Panc1 (cell line): ENCODE measurements around the gene NELFCD. TPM values are rescaled to one million over a fixed set of nuclear protein-coding genes. Genes with fewer than 3 reads are reported as not detected.

ENCODE experiments used
- ATAC-seq: fragments of 200-7000 bp; cut with Tn5 transposase; 2 replicates; pipeline ENCODE4 v1.9.1; 2020; ENCODE audit warnings: mild to moderate bottlenecking, moderate library complexity
- BruUV-seq: library from RNA; stranded (reverse); fragments of 400-500 nt; replicated peaks from 2 replicates; lab custom pipeline; 2021; lab: Mats Ljungman, UMichigan
- CTCF ChIA-PET: fragments of 300-600 bp; sonication (Branson Sonifier 250); formaldehyde crosslinking; loops from one replicate; lab custom pipeline; 2022; ENCODE audit warnings: antibody characterized with exemption; lab: Charles Lee
- POLR2A ChIA-PET: fragments of 300-600 bp; sonication (Branson Sonifier 250); formaldehyde crosslinking; loops from one replicate; lab custom pipeline; 2022; ENCODE audit warnings: antibody characterized with exemption; lab: Charles Lee
- DNase-seq: peaks from one replicate; pipeline ENCODE4 v3.0.0-alpha.2; 2010; ENCODE audit warnings: low read depth, low spot score
- H3K27ac ChIP-seq: 2 replicates; pipeline ENCODE4 v1.5.1; 2011; ENCODE audit warnings: mild to moderate bottlenecking, low read length, inconsistent platforms
- H3K27me3 ChIP-seq: fragments of 200-500 bp; sonication (Bioruptor generic); 2 replicates; pipeline ENCODE4 v1.6.0; 2014; ENCODE audit warnings: low read length, inconsistent platforms; ENCODE audit not compliant: control insufficient read depth, insufficient read depth
- H3K36me3 ChIP-seq: fragments of 200-500 bp; sonication (Bioruptor generic); 2 replicates; pipeline ENCODE4 v1.5.1; 2014; ENCODE audit warnings: inconsistent platforms, mild to moderate bottlenecking, low read length, moderate library complexity; ENCODE audit not compliant: control insufficient read depth, insufficient read depth
- H3K4me1 ChIP-seq: 2 replicates; pipeline ENCODE4 v1.5.1; 2011; ENCODE audit warnings: inconsistent platforms, mild to moderate bottlenecking, low read length, moderate library complexity; ENCODE audit not compliant: control insufficient read depth, insufficient read depth
- H3K4me3 ChIP-seq, 2 experiments: 2 replicates each; pipeline ENCODE4 v1.5.1; 2011 to 2012; ENCODE audit warnings: low read depth in 2 of 2, low read length in 2 of 2, mild to moderate bottlenecking in 2 of 2, inconsistent platforms in 1 of 2, moderate library complexity in 1 of 2
- H3K9me3 ChIP-seq: fragments of 200-500 bp; sonication (Bioruptor generic); 2 replicates; pipeline ENCODE4 v1.5.1; 2014; ENCODE audit warnings: low read depth, mild to moderate bottlenecking, inconsistent platforms, low read length, moderate library complexity; ENCODE audit not compliant: control insufficient read depth, insufficient read depth
- POLR2AphosphoS5 ChIP-seq: IDR thresholded peaks from 2 replicates; pipeline ENCODE4 v1.6.1; 2012; ENCODE audit warnings: mild to moderate bottlenecking, low read depth, low read length, moderate library complexity
- SIN3A ChIP-seq: IDR thresholded peaks from 2 replicates; pipeline ENCODE4 v1.6.1; 2012; ENCODE audit warnings: low read depth, mild to moderate bottlenecking, low read length, moderate library complexity, borderline replicate concordance; ENCODE audit not compliant: insufficient read depth
- TCF7L2 ChIP-seq: IDR thresholded peaks from 2 replicates; pipeline ENCODE4 v1.6.1; 2011; ENCODE audit warnings: mild to moderate bottlenecking, low read depth, low read length, inconsistent platforms
- in situ Hi-C: cut with HindIII; loops from 2 replicates; pipeline ENCODE4 v1.10.0; 2016; ENCODE audit warnings: low sequenced_read_pairs, low pct_unique_long_range_greater_than_20kb
- intact Hi-C: fragments of 100-400 bp; cut with micrococcal nuclease; formaldehyde crosslinking; loops from one replicate; pipeline ENCODE4 v1.10.0; 2022; ENCODE audit not compliant: unreplicated experiment
- total RNA-seq: library from RNA; stranded (reverse); gene quantifications from one replicate; pipeline ENCODE4 v1.2.1, GENCODE V29; 2021; ENCODE audit not compliant: unreplicated experiment
- TF ChIP-seq, protein P1 (sequence below): fragments of 450-650 bp; IDR thresholded peaks from 2 replicates; pipeline ENCODE4 v1.5.1; 2017; ENCODE audit warnings: mild to moderate bottlenecking
- TF ChIP-seq, protein P2 (sequence below), 2 experiments: IDR thresholded peaks; 2 replicates each; pipeline ENCODE4 v1.6.1; 2011 to 2012; ENCODE audit warnings: low read depth in 2 of 2, control low read depth in 1 of 2, low read length in 1 of 2, mild to moderate bottlenecking in 1 of 2, moderate library complexity in 1 of 2; ENCODE audit not compliant: insufficient read depth in 1 of 2

NELFCD gene
- total RNA-seq, 1 experiment from 2014 or later = 108 TPM

- ChIA-PET CTCF (no interaction called here), POLR2A (no interaction called here)
- no peaks in the 10 kb centered on the region for H3K36me3 ChIP-seq
- in situ Hi-C loops (no loop called here), intact Hi-C loops (no loop called here)
- no peaks in the 10 kb centered on the region for H3K27me3 ChIP-seq
- BruUV-seq = no TSS peak
- no peak for DNase-seq
- ATAC-seq = no peak
- no peaks in the 10 kb centered on the region for H3K9me3 ChIP-seq
- TF ChIP-seq SIN3A = no peak
- H3K27ac ChIP-seq = peak overlapping the region; percentile 86
- H3K4me3 ChIP-seq = peak overlapping the region; percentile 58 to 73
- peaks cover 13% of the 10 kb centered on the region for H3K4me1 ChIP-seq
Observed at GRCh38 chr20:59005523-59006166, 24.6 kb downstream of the NELFCD start.

GRCh38 chr20:59006167-59006863 is 25.3 kb downstream of the NELFCD start:
- in situ Hi-C loops = no loop called here
- H3K27ac ChIP-seq = peak overlapping the region; percentile 86
- no TSS peak for BruUV-seq

More at GRCh38 chr20:59006167-59006863, 25.3 kb downstream of the NELFCD start:
- no peaks in the 10 kb centered on the region for H3K36me3 ChIP-seq
- no peaks in the 10 kb centered on the region for H3K27me3 ChIP-seq
- TF ChIP-seq TCF7L2 = no peak
- TF ChIP-seq, protein P1, sequence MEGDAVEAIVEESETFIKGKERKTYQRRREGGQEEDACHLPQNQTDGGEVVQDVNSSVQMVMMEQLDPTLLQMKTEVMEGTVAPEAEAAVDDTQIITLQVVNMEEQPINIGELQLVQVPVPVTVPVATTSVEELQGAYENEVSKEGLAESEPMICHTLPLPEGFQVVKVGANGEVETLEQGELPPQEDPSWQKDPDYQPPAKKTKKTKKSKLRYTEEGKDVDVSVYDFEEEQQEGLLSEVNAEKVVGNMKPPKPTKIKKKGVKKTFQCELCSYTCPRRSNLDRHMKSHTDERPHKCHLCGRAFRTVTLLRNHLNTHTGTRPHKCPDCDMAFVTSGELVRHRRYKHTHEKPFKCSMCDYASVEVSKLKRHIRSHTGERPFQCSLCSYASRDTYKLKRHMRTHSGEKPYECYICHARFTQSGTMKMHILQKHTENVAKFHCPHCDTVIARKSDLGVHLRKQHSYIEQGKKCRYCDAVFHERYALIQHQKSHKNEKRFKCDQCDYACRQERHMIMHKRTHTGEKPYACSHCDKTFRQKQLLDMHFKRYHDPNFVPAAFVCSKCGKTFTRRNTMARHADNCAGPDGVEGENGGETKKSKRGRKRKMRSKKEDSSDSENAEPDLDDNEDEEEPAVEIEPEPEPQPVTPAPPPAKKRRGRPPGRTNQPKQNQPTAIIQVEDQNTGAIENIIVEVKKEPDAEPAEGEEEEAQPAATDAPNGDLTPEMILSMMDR = no peak
- TF ChIP-seq, protein P2, sequence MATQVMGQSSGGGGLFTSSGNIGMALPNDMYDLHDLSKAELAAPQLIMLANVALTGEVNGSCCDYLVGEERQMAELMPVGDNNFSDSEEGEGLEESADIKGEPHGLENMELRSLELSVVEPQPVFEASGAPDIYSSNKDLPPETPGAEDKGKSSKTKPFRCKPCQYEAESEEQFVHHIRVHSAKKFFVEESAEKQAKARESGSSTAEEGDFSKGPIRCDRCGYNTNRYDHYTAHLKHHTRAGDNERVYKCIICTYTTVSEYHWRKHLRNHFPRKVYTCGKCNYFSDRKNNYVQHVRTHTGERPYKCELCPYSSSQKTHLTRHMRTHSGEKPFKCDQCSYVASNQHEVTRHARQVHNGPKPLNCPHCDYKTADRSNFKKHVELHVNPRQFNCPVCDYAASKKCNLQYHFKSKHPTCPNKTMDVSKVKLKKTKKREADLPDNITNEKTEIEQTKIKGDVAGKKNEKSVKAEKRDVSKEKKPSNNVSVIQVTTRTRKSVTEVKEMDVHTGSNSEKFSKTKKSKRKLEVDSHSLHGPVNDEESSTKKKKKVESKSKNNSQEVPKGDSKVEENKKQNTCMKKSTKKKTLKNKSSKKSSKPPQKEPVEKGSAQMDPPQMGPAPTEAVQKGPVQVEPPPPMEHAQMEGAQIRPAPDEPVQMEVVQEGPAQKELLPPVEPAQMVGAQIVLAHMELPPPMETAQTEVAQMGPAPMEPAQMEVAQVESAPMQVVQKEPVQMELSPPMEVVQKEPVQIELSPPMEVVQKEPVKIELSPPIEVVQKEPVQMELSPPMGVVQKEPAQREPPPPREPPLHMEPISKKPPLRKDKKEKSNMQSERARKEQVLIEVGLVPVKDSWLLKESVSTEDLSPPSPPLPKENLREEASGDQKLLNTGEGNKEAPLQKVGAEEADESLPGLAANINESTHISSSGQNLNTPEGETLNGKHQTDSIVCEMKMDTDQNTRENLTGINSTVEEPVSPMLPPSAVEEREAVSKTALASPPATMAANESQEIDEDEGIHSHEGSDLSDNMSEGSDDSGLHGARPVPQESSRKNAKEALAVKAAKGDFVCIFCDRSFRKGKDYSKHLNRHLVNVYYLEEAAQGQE (IDR thresholded peaks at IDR 0.05; ENCODE audit: insufficient read depth in 1 of 2, low read depth in 2 of 2, low read length in 1 of 2) = no peak
- no peak for TF ChIP-seq POLR2AphosphoS5
- peak overlapping the region; percentile 58 to 73 for H3K4me3 ChIP-seq
- H3K9me3 ChIP-seq = no peaks in the 10 kb centered on the region
- ChIA-PET CTCF (no interaction called here), POLR2A (no interaction called here)
- H3K4me1 ChIP-seq = peaks cover 16% of the 10 kb centered on the region
- intact Hi-C loops = no loop called here
- ATAC-seq (peak; percentile 18), DNase-seq (no peak)
